HEK293T (cell line): Measurements from ENCODE around the gene FOXI2.

ENCODE experiments used
- CTCF ChIA-PET: fragments of 350-600 bp; formaldehyde crosslinking; extraction: SDS; loops from one replicate; lab custom pipeline; 2021; ENCODE audit warnings: antibody characterized with exemption, inconsistent platforms; lab: Yijun Ruan, JAX
- POLR2A ChIA-PET: fragments of 350-600 bp; formaldehyde crosslinking; extraction: SDS; loops from one replicate; lab custom pipeline; 2020; ENCODE audit warnings: antibody characterized with exemption, inconsistent platforms; lab: Yijun Ruan, JAX
- DNase-seq: peaks from one replicate; pipeline ENCODE4 v3.0.0; 2012; ENCODE audit warnings: mixed read lengths; ENCODE audit errors: extremely low spot score
- BHLHE40 ChIP-seq: fragments of 450-650 bp; IDR thresholded peaks from 2 replicates; pipeline ENCODE4 v1.6.1; 2016; ENCODE audit warnings: mild to moderate bottlenecking, moderate library complexity, borderline replicate concordance
- CTBP1 ChIP-seq: fragments of 450-650 bp; IDR thresholded peaks from 2 replicates; pipeline ENCODE4 v1.6.1; 2016; ENCODE audit warnings: borderline replicate concordance
- FOXM1 ChIP-seq: fragments of 450-650 bp; IDR thresholded peaks from 2 replicates; pipeline ENCODE4 v1.6.1; 2017; ENCODE audit warnings: mild to moderate bottlenecking, borderline replicate concordance
- NFRKB ChIP-seq: fragments of 450-650 bp; IDR thresholded peaks from 2 replicates; pipeline ENCODE4 v1.6.1; 2016; ENCODE audit warnings: mild to moderate bottlenecking, moderate library complexity
- SP1 ChIP-seq: fragments of 450-650 bp; IDR thresholded peaks from 2 replicates; pipeline ENCODE4 v1.6.1; 2017
- TARDBP ChIP-seq: fragments of 450-650 bp; IDR thresholded peaks from 2 replicates; pipeline ENCODE4 v1.6.1; 2016
- ZNF384 ChIP-seq: fragments of 450-650 bp; IDR thresholded peaks from 2 replicates; pipeline ENCODE4 v1.6.1; 2016
- TF ChIP-seq, protein P1 (sequence below): fragments of 450-650 bp; IDR thresholded peaks from 2 replicates; pipeline ENCODE4 v1.6.1; 2016

The FOXI2 gene

DNA sequence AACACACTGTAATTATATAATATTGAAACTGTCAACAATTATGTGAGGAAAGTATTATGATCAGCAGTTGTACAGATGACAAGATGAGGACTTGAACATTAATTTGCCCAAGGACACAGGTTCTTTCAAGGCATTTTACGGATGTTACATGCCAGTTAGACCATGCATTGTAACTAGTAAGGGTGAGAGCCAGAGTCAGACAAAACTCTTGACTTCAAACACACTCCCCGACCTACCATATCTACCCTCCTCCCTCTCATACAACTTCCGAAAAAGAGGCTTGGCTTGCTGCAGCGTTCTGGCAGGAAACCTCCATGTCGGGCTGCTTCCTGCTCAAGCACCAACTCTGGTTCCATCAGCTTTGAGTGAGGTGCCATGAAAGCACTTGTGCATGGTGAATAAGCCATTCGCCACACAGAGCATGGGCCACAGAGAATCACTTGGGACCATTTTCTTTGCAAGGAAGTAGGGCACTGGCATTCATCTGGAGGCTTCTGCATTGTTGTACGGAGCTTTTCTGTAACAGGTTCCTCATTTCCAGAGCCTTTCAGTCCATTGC, 53.2 kb downstream of the FOXI2 start:
- ChIA-PET POLR2A (no interaction called here), CTCF (no interaction called here)
- TF ChIP-seq SP1 (no peak), TARDBP (no peak), FOXM1 (no peak), BHLHE40 (no peak), NFRKB (no peak), CTBP1 (no peak), ZNF384 (no peak)
- TF ChIP-seq, protein P1, sequence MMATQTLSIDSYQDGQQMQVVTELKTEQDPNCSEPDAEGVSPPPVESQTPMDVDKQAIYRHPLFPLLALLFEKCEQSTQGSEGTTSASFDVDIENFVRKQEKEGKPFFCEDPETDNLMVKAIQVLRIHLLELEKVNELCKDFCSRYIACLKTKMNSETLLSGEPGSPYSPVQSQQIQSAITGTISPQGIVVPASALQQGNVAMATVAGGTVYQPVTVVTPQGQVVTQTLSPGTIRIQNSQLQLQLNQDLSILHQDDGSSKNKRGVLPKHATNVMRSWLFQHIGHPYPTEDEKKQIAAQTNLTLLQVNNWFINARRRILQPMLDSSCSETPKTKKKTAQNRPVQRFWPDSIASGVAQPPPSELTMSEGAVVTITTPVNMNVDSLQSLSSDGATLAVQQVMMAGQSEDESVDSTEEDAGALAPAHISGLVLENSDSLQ: no peak
- no peak for DNase-seq
